ENCODE measurements around the gene PKIB.

DNA sequence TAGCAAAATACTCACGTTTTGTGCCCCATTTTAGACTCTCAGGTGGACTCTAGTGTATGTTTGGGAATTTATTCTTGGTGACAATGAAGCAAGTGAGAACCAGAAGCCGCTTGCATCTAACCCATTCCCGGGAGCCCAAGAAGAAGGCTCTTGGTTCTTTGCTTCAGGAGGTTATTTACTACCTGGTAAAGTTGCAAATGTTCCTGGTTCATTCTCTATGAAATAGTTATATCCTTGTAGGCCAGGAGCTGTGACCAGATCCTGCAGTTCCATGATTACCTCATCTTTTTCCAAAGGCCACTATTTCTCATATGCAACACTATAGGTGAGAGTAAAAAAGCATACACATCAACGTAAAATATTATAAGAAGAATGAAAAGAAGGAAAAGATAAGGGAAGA lies 108.4 kb downstream of the PKIB start:
- TF ChIP-seq, protein P1, sequence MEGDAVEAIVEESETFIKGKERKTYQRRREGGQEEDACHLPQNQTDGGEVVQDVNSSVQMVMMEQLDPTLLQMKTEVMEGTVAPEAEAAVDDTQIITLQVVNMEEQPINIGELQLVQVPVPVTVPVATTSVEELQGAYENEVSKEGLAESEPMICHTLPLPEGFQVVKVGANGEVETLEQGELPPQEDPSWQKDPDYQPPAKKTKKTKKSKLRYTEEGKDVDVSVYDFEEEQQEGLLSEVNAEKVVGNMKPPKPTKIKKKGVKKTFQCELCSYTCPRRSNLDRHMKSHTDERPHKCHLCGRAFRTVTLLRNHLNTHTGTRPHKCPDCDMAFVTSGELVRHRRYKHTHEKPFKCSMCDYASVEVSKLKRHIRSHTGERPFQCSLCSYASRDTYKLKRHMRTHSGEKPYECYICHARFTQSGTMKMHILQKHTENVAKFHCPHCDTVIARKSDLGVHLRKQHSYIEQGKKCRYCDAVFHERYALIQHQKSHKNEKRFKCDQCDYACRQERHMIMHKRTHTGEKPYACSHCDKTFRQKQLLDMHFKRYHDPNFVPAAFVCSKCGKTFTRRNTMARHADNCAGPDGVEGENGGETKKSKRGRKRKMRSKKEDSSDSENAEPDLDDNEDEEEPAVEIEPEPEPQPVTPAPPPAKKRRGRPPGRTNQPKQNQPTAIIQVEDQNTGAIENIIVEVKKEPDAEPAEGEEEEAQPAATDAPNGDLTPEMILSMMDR (IDR thresholded peaks at IDR 0.05) = no peak
- TF ChIP-seq POLR2A (IDR thresholded peaks at IDR 0.05) = no peak

All from testis (tissue), 2 donors.